B cell (primary cell): Measurements from ENCODE around the gene UNC93B1.

Source experiments
- EZH2 ChIP-seq: IDR thresholded peaks from 2 replicates; pipeline ENCODE4 v1.6.1; 2012; ENCODE audit warnings: borderline replicate concordance, low read depth, mild to moderate bottlenecking, moderate library complexity, low read length; ENCODE audit not compliant: insufficient read depth, poor library complexity, severe bottlenecking
- TF ChIP-seq, protein P1 (sequence below): fragments of 200-600 bp; IDR thresholded peaks from one replicate; pipeline ENCODE4 v1.8.0; 2022; ENCODE audit warnings: antibody characterized with exemption, mild to moderate bottlenecking

DNA sequence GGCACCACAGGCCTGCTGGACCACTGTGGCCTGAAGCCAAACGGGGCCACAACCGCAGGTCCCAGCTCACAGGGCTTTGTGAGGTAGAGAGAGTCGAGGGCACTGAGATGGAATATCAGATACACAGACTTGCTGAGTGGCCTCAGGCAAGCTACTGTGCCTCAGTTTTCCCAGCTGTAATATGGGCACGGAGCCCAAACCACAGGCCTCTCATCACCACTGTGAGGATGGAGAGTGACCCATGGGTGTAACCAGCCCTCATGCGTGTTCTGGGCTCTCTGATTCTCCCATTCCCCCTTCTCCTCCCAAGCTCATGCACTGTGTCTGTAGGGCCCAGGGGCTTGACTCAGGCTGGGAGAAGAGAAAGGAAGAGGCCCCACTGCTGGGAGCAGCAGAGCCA, 4.2 kb downstream of the UNC93B1 start:
- TF ChIP-seq, protein P1, sequence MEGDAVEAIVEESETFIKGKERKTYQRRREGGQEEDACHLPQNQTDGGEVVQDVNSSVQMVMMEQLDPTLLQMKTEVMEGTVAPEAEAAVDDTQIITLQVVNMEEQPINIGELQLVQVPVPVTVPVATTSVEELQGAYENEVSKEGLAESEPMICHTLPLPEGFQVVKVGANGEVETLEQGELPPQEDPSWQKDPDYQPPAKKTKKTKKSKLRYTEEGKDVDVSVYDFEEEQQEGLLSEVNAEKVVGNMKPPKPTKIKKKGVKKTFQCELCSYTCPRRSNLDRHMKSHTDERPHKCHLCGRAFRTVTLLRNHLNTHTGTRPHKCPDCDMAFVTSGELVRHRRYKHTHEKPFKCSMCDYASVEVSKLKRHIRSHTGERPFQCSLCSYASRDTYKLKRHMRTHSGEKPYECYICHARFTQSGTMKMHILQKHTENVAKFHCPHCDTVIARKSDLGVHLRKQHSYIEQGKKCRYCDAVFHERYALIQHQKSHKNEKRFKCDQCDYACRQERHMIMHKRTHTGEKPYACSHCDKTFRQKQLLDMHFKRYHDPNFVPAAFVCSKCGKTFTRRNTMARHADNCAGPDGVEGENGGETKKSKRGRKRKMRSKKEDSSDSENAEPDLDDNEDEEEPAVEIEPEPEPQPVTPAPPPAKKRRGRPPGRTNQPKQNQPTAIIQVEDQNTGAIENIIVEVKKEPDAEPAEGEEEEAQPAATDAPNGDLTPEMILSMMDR: no peak
- TF ChIP-seq EZH2: no peak
